C4-2B (cell line): ENCODE results near the gene POLDIP2.

ENCODE experiments used
- CTCF ChIP-seq: fragments of 450-650 bp; conservative IDR thresholded peaks from 2 replicates; pipeline ENCODE4 v1.5.1; 2017; ENCODE audit warnings: mild to moderate bottlenecking
- ZFX ChIP-seq: fragments of 450-650 bp; IDR thresholded peaks from 2 replicates; pipeline ENCODE4 v1.6.1; 2017

DNA sequence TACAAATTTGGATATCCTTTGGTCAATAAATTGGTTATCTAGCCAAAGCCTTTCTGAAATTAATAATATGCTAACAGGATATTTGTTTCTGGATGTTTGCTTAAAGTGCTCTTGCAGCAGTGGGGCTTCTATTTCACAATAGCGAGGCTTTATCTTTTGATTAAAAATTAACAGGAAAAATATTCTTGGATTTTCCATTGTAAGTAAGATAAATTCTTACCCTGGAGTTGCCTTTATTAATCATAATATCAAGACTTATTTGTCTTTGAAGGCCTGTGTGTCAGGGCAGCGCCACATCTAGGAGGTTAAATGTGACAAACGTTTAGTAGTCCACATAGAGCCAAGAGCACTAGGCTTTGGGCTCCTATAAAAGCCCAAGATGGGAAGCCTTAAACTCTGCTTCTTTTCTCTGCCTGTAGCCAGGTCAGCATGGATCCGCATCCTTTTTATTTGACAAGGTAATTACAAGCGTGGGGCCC, 33.0 kb downstream of the POLDIP2 start:
- TF ChIP-seq CTCF, result no peak
- no peak for TF ChIP-seq ZFX
